Stimulated activated effector memory CD8-positive, alpha-beta T cell treated with anti-CD3 and anti-CD28 coated beads, Interleukin-12 subunit alpha, Interleukin-12 subunit beta, amount 100 ng/mL, for 72 hours (primary cell): ENCODE data around the gene PPP4R1.

Experiments used
- ATAC-seq: fragments of 150-1000 bp; cut with Tn5 transposase; 2 replicates; pipeline ENCODE4 v1.10.0; 2021
- DNase-seq, 2 donors: peaks; one replicate each; pipeline ENCODE4 v3.0.0; 2021 to 2022; ENCODE audit warnings: low spot score in 2 of 2
- H3K27ac Mint-ChIP-seq: one replicate; pipeline ENCODE4 v1.8.0; 2022; ENCODE audit warnings: mild to moderate bottlenecking, mixed read lengths
- H3K36me3 Mint-ChIP-seq: one replicate; pipeline ENCODE4 v1.8.0; 2022; ENCODE audit warnings: mild to moderate bottlenecking, mixed read lengths
- H3K4me1 Mint-ChIP-seq: one replicate; pipeline ENCODE4 v1.8.0; 2022; ENCODE audit warnings: mixed read lengths
- H3K4me3 Mint-ChIP-seq: one replicate; pipeline ENCODE4 v1.8.0; 2022; ENCODE audit warnings: mild to moderate bottlenecking, mixed read lengths
- H3K9me3 Mint-ChIP-seq: one replicate; pipeline ENCODE4 v1.8.0; 2022; ENCODE audit warnings: mixed read lengths

The PPP4R1 gene

GRCh38 chr18:9531791-9532410, 82.5 kb downstream of the PPP4R1 start:
- no peaks in the 10 kb centered on the region for H3K9me3 Mint-ChIP-seq
- DNase-seq (no peak), ATAC-seq (no peak)
- H3K36me3 Mint-ChIP-seq: peaks cover 90% of the 10 kb centered on the region
- no peak overlapping the region for H3K4me3 Mint-ChIP-seq
- H3K4me1 Mint-ChIP-seq: no peaks in the 10 kb centered on the region
- H3K27ac Mint-ChIP-seq: no peak overlapping the region

DNA sequence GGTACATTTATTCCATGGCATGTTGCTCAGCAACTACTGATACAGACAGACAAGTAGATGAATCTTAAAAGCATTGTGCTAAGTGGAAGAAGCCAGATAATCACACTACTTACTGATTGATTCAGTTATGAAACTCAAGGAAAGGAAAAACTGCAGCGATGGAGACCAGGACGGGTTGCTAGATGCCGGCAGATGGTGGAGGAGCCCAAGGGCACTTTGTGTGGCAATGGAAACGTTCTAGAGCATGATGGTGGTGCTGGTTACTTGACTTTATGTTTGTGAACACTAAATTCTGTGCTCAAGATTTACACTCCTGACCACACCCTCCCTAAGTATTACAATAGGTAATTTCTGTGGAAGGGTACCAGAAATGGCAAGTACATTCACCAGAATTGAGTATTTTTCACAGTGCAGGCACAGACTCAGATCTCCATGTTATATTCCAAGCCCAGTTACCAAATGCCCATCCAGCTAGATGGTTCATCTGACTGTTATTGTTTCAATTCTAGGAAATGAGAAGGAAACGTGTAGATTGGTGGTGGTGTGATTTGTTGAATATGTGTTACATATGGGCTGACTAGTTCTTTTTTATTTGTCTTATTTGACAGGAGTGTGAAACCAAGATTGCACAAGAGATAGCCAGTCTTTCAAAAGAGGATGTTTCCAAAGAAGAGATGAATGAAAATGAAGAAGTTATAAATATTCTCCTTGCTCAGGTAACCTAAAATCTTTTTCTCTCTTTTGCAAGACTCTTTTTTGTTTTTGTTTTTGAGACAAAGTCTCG, 83.9 kb downstream of the PPP4R1 start:
- no peak for DNase-seq
- no peak for ATAC-seq
- Mint-ChIP-seq H3K4me3 (no peak overlapping the region), H3K9me3 (no peaks in the 10 kb centered on the region), H3K4me1 (no peaks in the 10 kb centered on the region), H3K27ac (no peak overlapping the region), H3K36me3 (peaks cover 90% of the 10 kb centered on the region)

DNA sequence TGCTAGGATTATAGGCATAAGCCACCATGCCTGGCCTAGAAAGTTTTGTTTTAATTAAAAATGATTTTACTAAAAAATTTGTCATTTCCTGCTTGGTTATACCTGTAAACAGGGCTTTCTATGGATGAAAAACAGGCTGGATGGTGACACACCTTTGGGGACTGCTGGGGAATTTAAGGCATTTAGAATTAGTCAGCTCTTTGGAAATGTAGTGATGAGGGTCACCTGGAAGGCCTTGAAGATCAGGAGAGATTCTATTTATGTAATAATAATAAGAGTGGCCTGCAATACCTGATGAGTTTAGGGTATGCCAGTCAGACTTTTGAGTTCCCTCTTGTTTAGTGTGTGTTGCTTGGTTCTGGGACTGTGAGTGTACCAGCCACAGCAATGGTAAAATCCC, 87.9 kb downstream of the PPP4R1 start:
- H3K9me3 Mint-ChIP-seq: no peaks in the 10 kb centered on the region
- ATAC-seq (no peak), DNase-seq (no peak)
- H3K36me3 Mint-ChIP-seq: peaks cover 86% of the 10 kb centered on the region
- no peaks in the 10 kb centered on the region for H3K4me1 Mint-ChIP-seq
- H3K27ac Mint-ChIP-seq: no peak overlapping the region
- no peak overlapping the region for H3K4me3 Mint-ChIP-seq

DNA sequence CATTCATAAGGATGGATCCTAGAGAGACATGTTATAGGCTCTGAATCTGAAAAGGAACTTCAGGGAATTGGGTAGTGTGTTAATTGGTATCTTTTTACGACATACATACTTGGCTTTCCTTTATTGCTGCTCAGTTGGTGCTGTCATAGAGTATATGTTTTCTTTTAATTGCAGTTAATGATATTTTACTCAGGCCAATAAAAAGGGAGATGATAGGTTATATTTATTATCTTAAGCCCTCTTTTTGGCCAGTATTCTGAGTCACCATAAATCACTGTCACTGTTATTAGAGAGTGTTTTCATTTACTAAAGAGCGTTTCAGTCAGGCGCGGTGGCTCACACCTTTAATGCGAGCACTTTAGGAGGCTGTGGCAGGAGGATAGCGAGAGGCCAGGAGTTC, 91.4 kb downstream of the PPP4R1 start:
- DNase-seq (no peak), ATAC-seq (no peak)
- Mint-ChIP-seq H3K27ac (no peak overlapping the region), H3K36me3 (peaks cover 52% of the 10 kb centered on the region), H3K4me1 (no peaks in the 10 kb centered on the region), H3K9me3 (no peaks in the 10 kb centered on the region), H3K4me3 (no peak overlapping the region)

DNA sequence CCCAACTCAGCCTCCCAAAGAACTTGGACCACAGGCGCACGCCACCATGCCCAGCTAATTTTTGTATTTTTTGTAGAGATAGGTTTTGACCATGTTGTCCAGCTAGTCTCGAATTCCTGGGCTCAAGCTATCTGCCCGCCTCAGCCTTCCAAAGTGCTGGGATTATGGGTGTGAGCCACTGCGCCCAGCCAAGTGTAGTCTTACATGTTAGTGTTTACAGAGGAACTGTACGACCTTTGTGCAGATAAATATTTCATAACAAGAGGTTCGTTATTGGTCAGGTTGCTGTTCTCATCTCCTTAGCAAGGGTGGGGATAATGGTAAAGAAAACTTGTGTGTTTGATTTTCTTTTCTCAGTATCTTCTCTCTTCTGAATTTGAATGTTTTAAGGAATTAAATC, 92.6 kb downstream of the PPP4R1 start:
- DNase-seq (no peak), ATAC-seq (no peak)
- Mint-ChIP-seq H3K36me3 (peaks cover 52% of the 10 kb centered on the region), H3K4me1 (no peaks in the 10 kb centered on the region), H3K9me3 (no peaks in the 10 kb centered on the region), H3K4me3 (no peak overlapping the region), H3K27ac (no peak overlapping the region)

DNA sequence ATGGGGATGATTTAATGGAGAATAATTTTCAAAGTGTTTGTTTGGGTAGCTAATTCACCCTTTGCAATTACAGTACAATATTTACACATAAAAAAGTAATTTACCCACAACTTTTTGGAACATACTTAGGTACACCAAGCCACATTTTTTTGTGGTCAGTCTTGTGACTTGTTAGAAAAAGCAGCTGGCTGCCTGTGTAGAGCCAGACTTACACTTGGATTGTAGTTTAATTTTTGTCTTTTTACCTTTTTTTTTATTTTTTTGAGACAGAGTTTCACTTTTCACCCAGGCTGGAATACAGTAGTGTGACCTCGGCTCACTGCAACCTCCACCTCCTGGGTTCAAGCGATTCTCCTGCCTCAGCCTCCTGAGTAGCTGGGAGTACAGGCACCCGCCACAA, 93.7 kb downstream of the PPP4R1 start:
- Mint-ChIP-seq H3K4me1 (peaks cover 5% of the 10 kb centered on the region), H3K4me3 (no peak overlapping the region), H3K9me3 (no peaks in the 10 kb centered on the region), H3K36me3 (peaks cover 44% of the 10 kb centered on the region), H3K27ac (no peak overlapping the region)
- ATAC-seq (no peak), DNase-seq (no peak)

- no peak overlapping the region for H3K27ac Mint-ChIP-seq
- peaks cover 42% of the 10 kb centered on the region for H3K36me3 Mint-ChIP-seq
- DNase-seq: no peak
- peaks cover 7% of the 10 kb centered on the region for H3K4me1 Mint-ChIP-seq
- H3K9me3 Mint-ChIP-seq: no peaks in the 10 kb centered on the region
- no peak for ATAC-seq
- no peak overlapping the region for H3K4me3 Mint-ChIP-seq
Measured at GRCh38 chr18:9519399-9519798, 95.0 kb downstream of the PPP4R1 start.

DNA sequence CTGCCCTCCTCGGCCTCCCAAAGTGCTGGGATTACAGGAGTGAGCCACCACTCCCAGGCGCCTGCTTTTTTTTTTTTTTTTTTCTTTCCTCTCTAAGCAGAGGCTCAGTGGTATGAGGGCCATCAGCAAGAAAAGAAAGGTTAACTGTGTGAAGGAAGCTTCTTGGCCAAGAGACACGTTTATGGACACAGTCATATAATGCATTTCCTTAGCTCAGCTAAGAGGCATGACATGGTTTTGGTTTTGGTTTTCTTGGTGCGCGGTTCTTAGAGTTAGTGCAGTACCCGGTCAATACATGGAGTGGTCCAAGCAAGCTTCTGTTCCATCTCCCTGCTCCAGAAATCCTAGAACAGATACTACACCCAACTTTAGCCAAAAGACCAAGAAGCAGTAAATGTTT, 96.5 kb downstream of the PPP4R1 start:
- ATAC-seq: no peak
- Mint-ChIP-seq H3K36me3 (peaks cover 46% of the 10 kb centered on the region), H3K27ac (no peak overlapping the region), H3K9me3 (no peaks in the 10 kb centered on the region), H3K4me1 (peaks cover 7% of the 10 kb centered on the region), H3K4me3 (no peak overlapping the region)
- DNase-seq: no peak

GRCh38 chr18:9516437-9517064, 97.8 kb downstream of the PPP4R1 start:
- ATAC-seq (peak; percentile 21), DNase-seq (no peak)
- H3K4me3 Mint-ChIP-seq: no peak overlapping the region
- peaks cover 7% of the 10 kb centered on the region for H3K4me1 Mint-ChIP-seq
- no peaks in the 10 kb centered on the region for H3K9me3 Mint-ChIP-seq
- peaks cover 41% of the 10 kb centered on the region for H3K36me3 Mint-ChIP-seq
- H3K27ac Mint-ChIP-seq: no peak overlapping the region

DNA sequence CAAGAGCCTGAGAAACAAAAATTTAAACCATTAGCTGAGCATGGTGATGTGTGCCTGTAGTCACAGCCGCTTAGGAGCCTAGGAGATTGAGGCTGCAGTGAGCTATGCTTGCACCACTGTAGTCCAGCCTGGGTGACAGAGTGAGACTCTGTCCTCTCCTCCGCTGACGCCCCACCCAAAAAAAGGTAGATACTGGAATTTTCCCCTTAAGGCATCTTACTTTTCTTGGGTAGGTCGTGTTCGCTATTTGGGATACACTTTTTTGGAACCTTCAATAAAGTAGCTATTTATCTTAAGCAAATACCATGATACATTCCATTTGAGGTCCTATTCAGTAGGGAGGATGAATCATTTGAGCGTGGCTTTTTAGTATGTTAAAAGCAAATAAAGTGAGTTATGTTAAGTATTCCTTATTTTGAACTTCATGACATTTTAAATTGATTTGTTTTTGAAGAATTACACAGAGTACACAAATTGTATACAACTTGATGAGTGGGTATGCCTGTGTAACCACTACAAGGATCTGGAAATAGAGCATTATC, 100.3 kb downstream of the PPP4R1 start:
- ATAC-seq (no peak), DNase-seq (no peak)
- Mint-ChIP-seq H3K4me1 (peaks cover 10% of the 10 kb centered on the region), H3K27ac (no peak overlapping the region), H3K4me3 (no peak overlapping the region), H3K36me3 (peaks cover 41% of the 10 kb centered on the region), H3K9me3 (no peaks in the 10 kb centered on the region)

GRCh38 chr18:9508446-9509025, 105.8 kb downstream of the PPP4R1 start:
- H3K4me1 Mint-ChIP-seq: peaks cover 41% of the 10 kb centered on the region
- peaks cover 11% of the 10 kb centered on the region for H3K36me3 Mint-ChIP-seq
- DNase-seq (no peak), ATAC-seq (no peak)
- no peaks in the 10 kb centered on the region for H3K9me3 Mint-ChIP-seq
- H3K4me3 Mint-ChIP-seq: no peak overlapping the region
- peak overlapping the region; percentile 4 for H3K27ac Mint-ChIP-seq

GRCh38 chr18:9507565-9508088, 106.7 kb downstream of the PPP4R1 start:
- ATAC-seq (no peak), DNase-seq (no peak)
- H3K27ac Mint-ChIP-seq: peak overlapping the region; percentile 4
- H3K9me3 Mint-ChIP-seq: peaks cover 4% of the 10 kb centered on the region
- peaks cover 2% of the 10 kb centered on the region for H3K36me3 Mint-ChIP-seq
- peaks cover 41% of the 10 kb centered on the region for H3K4me1 Mint-ChIP-seq
- H3K4me3 Mint-ChIP-seq: no peak overlapping the region

DNA sequence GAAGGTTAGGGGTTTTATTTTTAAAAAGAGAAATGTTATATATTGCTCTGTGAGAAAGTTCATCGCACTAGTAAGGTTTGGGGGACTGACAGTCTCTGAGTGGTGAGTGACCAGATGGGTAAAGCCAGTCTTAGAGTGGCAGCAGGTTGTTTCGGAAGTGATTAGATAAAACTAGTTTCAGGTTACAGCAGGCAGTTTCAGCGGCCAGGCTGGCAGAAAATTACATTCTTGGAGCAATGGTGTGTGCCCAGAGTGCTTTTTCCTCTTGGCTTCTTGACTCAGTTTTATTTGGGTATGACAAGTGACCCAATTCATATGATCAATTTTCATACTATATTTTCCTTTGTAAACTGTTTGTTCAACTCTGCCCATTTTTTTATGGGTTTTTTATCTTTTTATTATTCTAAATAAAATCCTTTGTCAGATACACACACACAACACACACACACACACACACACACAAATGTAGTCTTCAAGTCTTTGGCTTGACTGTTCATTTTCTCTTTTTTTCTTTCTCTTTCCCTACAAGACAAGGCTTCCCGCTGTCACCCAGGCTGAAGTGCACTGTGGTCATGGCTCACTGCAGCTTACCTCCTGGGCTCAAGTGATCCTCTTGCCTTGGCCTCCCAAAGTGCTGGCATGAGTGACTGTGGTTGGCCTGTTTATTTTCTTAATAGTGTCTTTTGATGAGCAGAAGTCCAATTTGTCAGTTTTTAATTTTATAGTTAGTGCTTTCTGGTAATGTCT, 108.1 kb downstream of the PPP4R1 start:
- Mint-ChIP-seq H3K4me3 (no peak overlapping the region), H3K27ac (no peak overlapping the region), H3K4me1 (peaks cover 41% of the 10 kb centered on the region), H3K36me3 (no peaks in the 10 kb centered on the region), H3K9me3 (peaks cover 4% of the 10 kb centered on the region)
- no peak for ATAC-seq
- no peak for DNase-seq
